H1 (cell line): ENCODE results near the gene KATNA1. TPM values are rescaled to one million over a fixed set of nuclear protein-coding genes. Genes with fewer than 3 reads are reported as not detected.

ENCODE experiments used
- BCL11A ChIP-seq, 2 experiments: IDR thresholded peaks; one replicate each; pipeline ENCODE4 v1.6.1; 2011; ENCODE audit warnings: low read depth in 2 of 2, low read length in 2 of 2, mild to moderate bottlenecking in 2 of 2
- CREB1 ChIP-seq: IDR thresholded peaks from 2 replicates; pipeline ENCODE4 v1.6.1; 2012; ENCODE audit warnings: inconsistent platforms
- CTBP2 ChIP-seq: IDR thresholded peaks from 2 replicates; pipeline ENCODE4 v1.7.0; 2011; ENCODE audit warnings: borderline replicate concordance, mild to moderate bottlenecking, moderate library complexity, mixed read lengths, low read length; ENCODE audit not compliant: insufficient read depth, insufficient read length
- EP300 ChIP-seq, 2 experiments: IDR thresholded peaks; 1 replicate in 1 of 2; 2 replicates in 1 of 2; pipeline ENCODE4 v1.6.1; 2011 to 2012; ENCODE audit warnings: low read depth in 2 of 2, low read length in 2 of 2, mild to moderate bottlenecking in 2 of 2, borderline replicate concordance in 1 of 2, inconsistent platforms in 1 of 2, moderate library complexity in 1 of 2
- NANOG ChIP-seq: IDR thresholded peaks from 2 replicates; pipeline ENCODE4 v1.6.1; 2011; ENCODE audit warnings: low read length, low read depth, mild to moderate bottlenecking, inconsistent platforms; ENCODE audit not compliant: insufficient read depth, poor library complexity, severe bottlenecking
- SP4 ChIP-seq: IDR thresholded peaks from 2 replicates; pipeline ENCODE4 v1.6.1; 2012; ENCODE audit warnings: low read length, inconsistent platforms
- polyA plus RNA-seq, 7 experiments: library from polyadenylated mRNA; depleted of rRNA in 3 of 7; stranded (reverse) in 5 of 7; unstranded in 2 of 7; fragments of >200 nt in 5 of 7; fragments of 200-250 nt in 2 of 7; gene quantifications; 1 replicate in 5 of 7; 2 replicates in 1 of 7; 4 replicates in 1 of 7; pipeline versions ENCODE4 v1.2.1 to v1.2.3, GENCODE V29; 2011 to 2013; ENCODE audit warnings: missing spikeins in 2 of 7, mixed read lengths in 2 of 7
- total RNA-seq: library from RNA; stranded (reverse); fragmentation: NEBNext Ultra II Directional; extraction: Animal tissue kit (Norgen Biotek cat#: 25700); gene quantifications from 2 replicates; pipeline ENCODE4 v1.2.1, GENCODE V29; 2021
- TF ChIP-seq, protein P1 (sequence below): fragments of 300-600 bp; sonication (generic); IDR thresholded peaks from 2 replicates; pipeline ENCODE4 v1.7.1; 2012; ENCODE audit warnings: low read length, moderate library complexity, mild to moderate bottlenecking, inconsistent platforms; ENCODE audit not compliant: insufficient replicate concordance
- TF ChIP-seq, protein P2 (sequence below), 3 experiments: IDR thresholded peaks; 1 replicate in 2 of 3; 2 replicates in 1 of 3; pipeline versions ENCODE4 v1.5.1 to v1.6.1; 2011; ENCODE audit warnings: low read length in 3 of 3, mild to moderate bottlenecking in 3 of 3, inconsistent platforms in 2 of 3, low read depth in 1 of 3, moderate library complexity in 1 of 3; ENCODE audit not compliant: insufficient read depth in 1 of 3; ENCODE audit errors: control extremely low read depth in 1 of 3

KATNA1 gene
- total and polyA plus RNA-seq, 2 of the 8 experiments (the other 6 are each of a cell fraction or from before 2014, with no cell fraction given): 7.6 to 20.3 TPM

DNA sequence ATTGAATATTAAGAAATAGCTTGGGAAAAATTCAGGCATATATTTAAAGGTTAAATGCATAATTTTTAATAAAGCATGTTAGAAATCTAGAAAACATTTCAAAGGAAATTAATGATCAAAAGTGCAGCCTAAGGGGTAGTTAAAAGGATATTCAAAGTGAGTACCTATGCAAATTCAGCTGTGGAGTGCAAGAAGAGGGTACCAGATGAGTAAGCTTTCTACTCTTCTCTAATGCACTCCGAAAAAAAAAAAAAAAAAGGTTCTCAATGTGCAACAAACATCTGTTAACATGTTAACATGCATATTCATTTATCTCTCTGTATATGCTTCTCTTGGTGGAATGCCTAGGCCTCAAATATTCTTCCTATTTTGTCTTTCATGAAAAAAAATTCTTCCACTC is 32.0 kb upstream of the KATNA1 start (continued):
- TF ChIP-seq, protein P1, sequence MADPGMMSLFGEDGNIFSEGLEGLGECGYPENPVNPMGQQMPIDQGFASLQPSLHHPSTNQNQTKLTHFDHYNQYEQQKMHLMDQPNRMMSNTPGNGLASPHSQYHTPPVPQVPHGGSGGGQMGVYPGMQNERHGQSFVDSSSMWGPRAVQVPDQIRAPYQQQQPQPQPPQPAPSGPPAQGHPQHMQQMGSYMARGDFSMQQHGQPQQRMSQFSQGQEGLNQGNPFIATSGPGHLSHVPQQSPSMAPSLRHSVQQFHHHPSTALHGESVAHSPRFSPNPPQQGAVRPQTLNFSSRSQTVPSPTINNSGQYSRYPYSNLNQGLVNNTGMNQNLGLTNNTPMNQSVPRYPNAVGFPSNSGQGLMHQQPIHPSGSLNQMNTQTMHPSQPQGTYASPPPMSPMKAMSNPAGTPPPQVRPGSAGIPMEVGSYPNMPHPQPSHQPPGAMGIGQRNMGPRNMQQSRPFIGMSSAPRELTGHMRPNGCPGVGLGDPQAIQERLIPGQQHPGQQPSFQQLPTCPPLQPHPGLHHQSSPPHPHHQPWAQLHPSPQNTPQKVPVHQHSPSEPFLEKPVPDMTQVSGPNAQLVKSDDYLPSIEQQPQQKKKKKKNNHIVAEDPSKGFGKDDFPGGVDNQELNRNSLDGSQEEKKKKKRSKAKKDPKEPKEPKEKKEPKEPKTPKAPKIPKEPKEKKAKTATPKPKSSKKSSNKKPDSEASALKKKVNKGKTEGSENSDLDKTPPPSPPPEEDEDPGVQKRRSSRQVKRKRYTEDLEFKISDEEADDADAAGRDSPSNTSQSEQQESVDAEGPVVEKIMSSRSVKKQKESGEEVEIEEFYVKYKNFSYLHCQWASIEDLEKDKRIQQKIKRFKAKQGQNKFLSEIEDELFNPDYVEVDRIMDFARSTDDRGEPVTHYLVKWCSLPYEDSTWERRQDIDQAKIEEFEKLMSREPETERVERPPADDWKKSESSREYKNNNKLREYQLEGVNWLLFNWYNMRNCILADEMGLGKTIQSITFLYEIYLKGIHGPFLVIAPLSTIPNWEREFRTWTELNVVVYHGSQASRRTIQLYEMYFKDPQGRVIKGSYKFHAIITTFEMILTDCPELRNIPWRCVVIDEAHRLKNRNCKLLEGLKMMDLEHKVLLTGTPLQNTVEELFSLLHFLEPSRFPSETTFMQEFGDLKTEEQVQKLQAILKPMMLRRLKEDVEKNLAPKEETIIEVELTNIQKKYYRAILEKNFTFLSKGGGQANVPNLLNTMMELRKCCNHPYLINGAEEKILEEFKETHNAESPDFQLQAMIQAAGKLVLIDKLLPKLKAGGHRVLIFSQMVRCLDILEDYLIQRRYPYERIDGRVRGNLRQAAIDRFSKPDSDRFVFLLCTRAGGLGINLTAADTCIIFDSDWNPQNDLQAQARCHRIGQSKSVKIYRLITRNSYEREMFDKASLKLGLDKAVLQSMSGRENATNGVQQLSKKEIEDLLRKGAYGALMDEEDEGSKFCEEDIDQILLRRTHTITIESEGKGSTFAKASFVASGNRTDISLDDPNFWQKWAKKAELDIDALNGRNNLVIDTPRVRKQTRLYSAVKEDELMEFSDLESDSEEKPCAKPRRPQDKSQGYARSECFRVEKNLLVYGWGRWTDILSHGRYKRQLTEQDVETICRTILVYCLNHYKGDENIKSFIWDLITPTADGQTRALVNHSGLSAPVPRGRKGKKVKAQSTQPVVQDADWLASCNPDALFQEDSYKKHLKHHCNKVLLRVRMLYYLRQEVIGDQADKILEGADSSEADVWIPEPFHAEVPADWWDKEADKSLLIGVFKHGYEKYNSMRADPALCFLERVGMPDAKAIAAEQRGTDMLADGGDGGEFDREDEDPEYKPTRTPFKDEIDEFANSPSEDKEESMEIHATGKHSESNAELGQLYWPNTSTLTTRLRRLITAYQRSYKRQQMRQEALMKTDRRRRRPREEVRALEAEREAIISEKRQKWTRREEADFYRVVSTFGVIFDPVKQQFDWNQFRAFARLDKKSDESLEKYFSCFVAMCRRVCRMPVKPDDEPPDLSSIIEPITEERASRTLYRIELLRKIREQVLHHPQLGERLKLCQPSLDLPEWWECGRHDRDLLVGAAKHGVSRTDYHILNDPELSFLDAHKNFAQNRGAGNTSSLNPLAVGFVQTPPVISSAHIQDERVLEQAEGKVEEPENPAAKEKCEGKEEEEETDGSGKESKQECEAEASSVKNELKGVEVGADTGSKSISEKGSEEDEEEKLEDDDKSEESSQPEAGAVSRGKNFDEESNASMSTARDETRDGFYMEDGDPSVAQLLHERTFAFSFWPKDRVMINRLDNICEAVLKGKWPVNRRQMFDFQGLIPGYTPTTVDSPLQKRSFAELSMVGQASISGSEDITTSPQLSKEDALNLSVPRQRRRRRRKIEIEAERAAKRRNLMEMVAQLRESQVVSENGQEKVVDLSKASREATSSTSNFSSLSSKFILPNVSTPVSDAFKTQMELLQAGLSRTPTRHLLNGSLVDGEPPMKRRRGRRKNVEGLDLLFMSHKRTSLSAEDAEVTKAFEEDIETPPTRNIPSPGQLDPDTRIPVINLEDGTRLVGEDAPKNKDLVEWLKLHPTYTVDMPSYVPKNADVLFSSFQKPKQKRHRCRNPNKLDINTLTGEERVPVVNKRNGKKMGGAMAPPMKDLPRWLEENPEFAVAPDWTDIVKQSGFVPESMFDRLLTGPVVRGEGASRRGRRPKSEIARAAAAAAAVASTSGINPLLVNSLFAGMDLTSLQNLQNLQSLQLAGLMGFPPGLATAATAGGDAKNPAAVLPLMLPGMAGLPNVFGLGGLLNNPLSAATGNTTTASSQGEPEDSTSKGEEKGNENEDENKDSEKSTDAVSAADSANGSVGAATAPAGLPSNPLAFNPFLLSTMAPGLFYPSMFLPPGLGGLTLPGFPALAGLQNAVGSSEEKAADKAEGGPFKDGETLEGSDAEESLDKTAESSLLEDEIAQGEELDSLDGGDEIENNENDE: no peak
- TF ChIP-seq CREB1 (no peak), BCL11A (IDR thresholded peaks at IDR 0.05; ENCODE audit: low read depth in 2 of 2, low read length in 2 of 2) (no peak), SP4 (no peak), CTBP2 (no peak), EP300 (IDR thresholded peaks at IDR 0.05; ENCODE audit: borderline replicate concordance in 1 of 2, low read depth in 2 of 2, low read length in 2 of 2) (no peak), NANOG (no peak)
- TF ChIP-seq, protein P2, sequence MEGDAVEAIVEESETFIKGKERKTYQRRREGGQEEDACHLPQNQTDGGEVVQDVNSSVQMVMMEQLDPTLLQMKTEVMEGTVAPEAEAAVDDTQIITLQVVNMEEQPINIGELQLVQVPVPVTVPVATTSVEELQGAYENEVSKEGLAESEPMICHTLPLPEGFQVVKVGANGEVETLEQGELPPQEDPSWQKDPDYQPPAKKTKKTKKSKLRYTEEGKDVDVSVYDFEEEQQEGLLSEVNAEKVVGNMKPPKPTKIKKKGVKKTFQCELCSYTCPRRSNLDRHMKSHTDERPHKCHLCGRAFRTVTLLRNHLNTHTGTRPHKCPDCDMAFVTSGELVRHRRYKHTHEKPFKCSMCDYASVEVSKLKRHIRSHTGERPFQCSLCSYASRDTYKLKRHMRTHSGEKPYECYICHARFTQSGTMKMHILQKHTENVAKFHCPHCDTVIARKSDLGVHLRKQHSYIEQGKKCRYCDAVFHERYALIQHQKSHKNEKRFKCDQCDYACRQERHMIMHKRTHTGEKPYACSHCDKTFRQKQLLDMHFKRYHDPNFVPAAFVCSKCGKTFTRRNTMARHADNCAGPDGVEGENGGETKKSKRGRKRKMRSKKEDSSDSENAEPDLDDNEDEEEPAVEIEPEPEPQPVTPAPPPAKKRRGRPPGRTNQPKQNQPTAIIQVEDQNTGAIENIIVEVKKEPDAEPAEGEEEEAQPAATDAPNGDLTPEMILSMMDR (IDR thresholded peaks at IDR 0.05; ENCODE audit: control extremely low read depth in 1 of 3, insufficient read depth in 1 of 3, low read depth in 1 of 3, low read length in 3 of 3): no peak
